NCI-H1092 treated with DMSO at 0.1 percent for 48 hours (cell line): ENCODE results near the gene SNX2.
A peak's percentile ranks its signal among the peaks of the same experiment; 100 is the strongest.

Source experiments
- DNase-seq: peaks from one replicate; lab custom pipeline; 2025; lab: John Stamatoyannopoulos, UW

The SNX2 gene

GRCh38 chr5:122772446-122772845 lies 2.4 kb upstream of the SNX2 start:
- no peak for DNase-seq

GRCh38 chr5:122773619-122774018 lies 1.3 kb upstream of the SNX2 start:
- no peak for DNase-seq

GRCh38 chr5:122774519-122774860 lies 390 bp upstream of the SNX2 start:
- no peak for DNase-seq

- DNase-seq: peak; percentile 40
Observed at GRCh38 chr5:122775550-122776542, 966 bp downstream of the SNX2 start.

GRCh38 chr5:122778157-122778556 lies 3.3 kb downstream of the SNX2 start:
- no peak for DNase-seq

GRCh38 chr5:122779451-122779850 lies 4.6 kb downstream of the SNX2 start:
- no peak for DNase-seq

GRCh38 chr5:122780296-122780695 lies 5.4 kb downstream of the SNX2 start:
- DNase-seq: no peak

GRCh38 chr5:122781465-122781864 lies 6.6 kb downstream of the SNX2 start:
- no peak for DNase-seq

- no peak for DNase-seq
Observed at GRCh38 chr5:122785294-122785693, 10.4 kb downstream of the SNX2 start.

GRCh38 chr5:122788371-122788770 lies 13.5 kb downstream of the SNX2 start:
- no peak for DNase-seq

- no peak for DNase-seq
Observed at GRCh38 chr5:122788996-122789395, 14.1 kb downstream of the SNX2 start.

- DNase-seq: no peak
Observed at GRCh38 chr5:122789461-122790171, 14.7 kb downstream of the SNX2 start.

GRCh38 chr5:122790354-122791103 lies 15.6 kb downstream of the SNX2 start:
- no peak for DNase-seq

- no peak for DNase-seq
Observed at GRCh38 chr5:122805481-122805880, 30.6 kb downstream of the SNX2 start.

- DNase-seq: no peak
Observed at GRCh38 chr5:122810405-122810804, 35.5 kb downstream of the SNX2 start.

- no peak for DNase-seq
Observed at GRCh38 chr5:122815218-122815767, 40.4 kb downstream of the SNX2 start.

GRCh38 chr5:122816756-122817155 lies 41.9 kb downstream of the SNX2 start:
- DNase-seq: no peak

- DNase-seq: no peak
Observed at GRCh38 chr5:122831984-122832383, 57.1 kb downstream of the SNX2 start.

- DNase-seq: no peak
Observed at GRCh38 chr5:122835681-122836080, 60.8 kb downstream of the SNX2 start.

- DNase-seq: no peak
Observed at GRCh38 chr5:122836947-122837346, 62.1 kb downstream of the SNX2 start.

GRCh38 chr5:122839731-122840130 lies 64.9 kb downstream of the SNX2 start:
- no peak for DNase-seq

GRCh38 chr5:122842016-122842580 lies 67.2 kb downstream of the SNX2 start:
- DNase-seq: no peak
